Lower lobe of right lung (tissue), 2 donors: ENCODE results near the gene CALML5. TPM values are rescaled to one million over a fixed set of nuclear protein-coding genes. Genes with fewer than 3 reads are reported as not detected.
"Not testable (repeated sequence)": the region's sequence is repeated elsewhere in the genome, so short reads cannot be mapped to it uniquely, and the experiment has no call there.

Source experiments
- ATAC-seq, 2 donors: fragments of 200-7000 bp; cut with Tn5 transposase; one replicate each; pipeline ENCODE4 v1.9.1; 2020 to 2022; ENCODE audit warnings: mild to moderate bottlenecking in 2 of 2, moderate library complexity in 2 of 2
- DNase-seq: peaks from one replicate; pipeline ENCODE4 v3.0.0-alpha.2; 2020
- H3K27ac ChIP-seq: fragments of 200-600 bp; one replicate; pipeline ENCODE4 v1.8.0; 2022
- H3K27me3 ChIP-seq: fragments of 200-600 bp; one replicate; pipeline ENCODE4 v1.8.0; 2022; ENCODE audit warnings: low read depth
- H3K36me3 ChIP-seq: fragments of 200-600 bp; one replicate; pipeline ENCODE4 v1.8.0; 2022; ENCODE audit warnings: mild to moderate bottlenecking
- H3K4me1 ChIP-seq: fragments of 200-600 bp; one replicate; pipeline ENCODE4 v1.8.0; 2022
- H3K4me3 ChIP-seq: fragments of 200-600 bp; one replicate; pipeline ENCODE4 v1.8.0; 2022; ENCODE audit warnings: mild to moderate bottlenecking
- H3K9me3 ChIP-seq: fragments of 200-600 bp; one replicate; pipeline ENCODE4 v1.8.0; 2022
- CTCF ChIP-seq: fragments of 200-600 bp; IDR thresholded peaks from one replicate; pipeline ENCODE4 v1.8.0; 2022; ENCODE audit warnings: antibody characterized with exemption, mild to moderate bottlenecking
- intact Hi-C: fragments of 100-400 bp; cut with DNase I; formaldehyde crosslinking; loops from one replicate; pipeline ENCODE4 v1.11.0; 2022
- total RNA-seq: library from RNA; stranded (reverse); fragmentation: NEBNext Ultra II Directional; extraction: Animal tissue kit (Norgen Biotek cat#: 25700); gene quantifications from one replicate; pipeline ENCODE4 v1.2.1, GENCODE V29; 2021
- donor health status: DM: no; HTN: yes; CAD: no; lungs with severe emphysema.

CALML5 gene
- total RNA-seq, 1 donor from 2014 or later: not detected

GRCh38 chr10:5480162-5480941 is 19.0 kb downstream of the CALML5 start:
- Histone ChIP-seq H3K27ac (no peak overlapping the region), H3K9me3 (no peaks in the 10 kb centered on the region), H3K36me3 (no peaks in the 10 kb centered on the region), H3K4me1 (no peaks in the 10 kb centered on the region), H3K4me3 (no peak overlapping the region), H3K27me3 (no peaks in the 10 kb centered on the region)
- DNase-seq (no peak), ATAC-seq (peak in 1 of 2 donors; percentile 26)
- no peak for TF ChIP-seq CTCF
- intact Hi-C loops: no loop called here

DNA sequence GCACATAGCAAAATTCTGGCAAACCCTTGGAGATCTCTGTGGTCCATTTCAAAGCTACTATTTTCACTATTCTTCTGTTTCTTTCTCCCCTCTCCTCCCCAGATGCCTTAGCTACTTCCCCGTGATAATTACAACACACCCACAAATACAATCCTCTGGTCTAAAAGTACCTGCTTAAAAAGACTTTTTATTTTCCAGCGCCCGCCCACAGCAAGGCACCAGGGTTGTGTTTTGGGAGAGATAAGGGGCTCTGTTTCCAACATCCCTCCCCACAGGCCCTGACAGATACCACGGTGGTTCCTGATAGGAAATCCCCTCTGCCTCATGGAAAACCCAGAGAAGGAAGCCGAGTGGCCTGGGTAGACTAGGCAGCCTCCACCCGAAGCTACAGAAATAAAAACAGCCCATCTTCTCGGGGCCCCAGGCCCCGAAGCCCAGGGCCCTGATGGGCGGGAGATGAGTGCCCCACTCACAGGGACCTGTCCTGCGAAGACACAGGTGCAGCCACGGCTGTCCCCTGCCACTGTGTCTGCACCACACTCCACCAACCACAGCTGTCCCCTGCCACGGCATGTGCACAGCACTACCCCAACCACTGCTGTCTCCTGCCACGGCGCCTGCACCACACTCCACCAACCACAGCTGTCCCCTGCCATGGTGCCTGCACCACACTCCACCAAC is 19.7 kb downstream of the CALML5 start:
- Histone ChIP-seq H3K27me3 (no peaks in the 10 kb centered on the region), H3K27ac (no peak overlapping the region), H3K4me1 (no peaks in the 10 kb centered on the region), H3K4me3 (no peak overlapping the region), H3K9me3 (no peaks in the 10 kb centered on the region), H3K36me3 (no peaks in the 10 kb centered on the region)
- peak in 1 of 2 donors; percentile 43 for ATAC-seq
- no peak for TF ChIP-seq CTCF
- intact Hi-C loops: no loop called here
- no peak for DNase-seq

DNA sequence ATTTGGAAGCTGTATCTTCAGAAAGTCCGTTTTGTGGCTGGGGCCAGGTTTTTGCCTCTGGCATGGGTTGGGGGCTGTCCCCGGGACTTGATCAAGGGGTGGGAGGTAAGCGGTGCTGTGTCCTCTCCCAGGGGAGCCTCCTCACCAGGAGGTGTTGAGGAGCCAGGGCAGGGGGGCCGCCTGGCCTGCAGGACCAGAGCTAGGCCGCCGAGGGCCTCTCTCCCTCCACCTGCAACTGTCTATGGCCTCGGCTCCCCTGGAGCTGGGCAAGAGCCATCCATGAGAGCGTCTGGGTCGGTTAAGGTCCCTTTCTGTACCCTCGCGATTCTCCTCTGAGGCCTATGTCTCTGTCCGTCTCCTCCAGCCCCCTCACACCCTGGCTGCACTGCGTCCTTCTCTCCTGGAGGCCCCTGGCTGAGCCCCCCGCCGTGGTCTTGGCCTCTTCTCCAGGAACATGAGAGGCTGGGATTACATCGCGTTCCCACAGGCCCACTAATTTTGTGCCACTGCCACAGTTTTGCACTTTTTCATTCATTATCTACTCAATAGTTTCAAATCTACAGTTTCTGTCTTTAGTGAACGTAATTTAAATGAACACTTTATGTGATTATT is 20.6 kb downstream of the CALML5 start:
- DNase-seq: no peak
- H3K27me3 ChIP-seq: no peaks in the 10 kb centered on the region
- no peaks in the 10 kb centered on the region for H3K4me1 ChIP-seq
- intact Hi-C loops: no loop called here
- ATAC-seq: no peak
- H3K36me3 ChIP-seq: no peaks in the 10 kb centered on the region
- H3K27ac ChIP-seq: no peak overlapping the region
- no peak for TF ChIP-seq CTCF
- no peaks in the 10 kb centered on the region for H3K9me3 ChIP-seq
- H3K4me3 ChIP-seq: no peak overlapping the region

DNA sequence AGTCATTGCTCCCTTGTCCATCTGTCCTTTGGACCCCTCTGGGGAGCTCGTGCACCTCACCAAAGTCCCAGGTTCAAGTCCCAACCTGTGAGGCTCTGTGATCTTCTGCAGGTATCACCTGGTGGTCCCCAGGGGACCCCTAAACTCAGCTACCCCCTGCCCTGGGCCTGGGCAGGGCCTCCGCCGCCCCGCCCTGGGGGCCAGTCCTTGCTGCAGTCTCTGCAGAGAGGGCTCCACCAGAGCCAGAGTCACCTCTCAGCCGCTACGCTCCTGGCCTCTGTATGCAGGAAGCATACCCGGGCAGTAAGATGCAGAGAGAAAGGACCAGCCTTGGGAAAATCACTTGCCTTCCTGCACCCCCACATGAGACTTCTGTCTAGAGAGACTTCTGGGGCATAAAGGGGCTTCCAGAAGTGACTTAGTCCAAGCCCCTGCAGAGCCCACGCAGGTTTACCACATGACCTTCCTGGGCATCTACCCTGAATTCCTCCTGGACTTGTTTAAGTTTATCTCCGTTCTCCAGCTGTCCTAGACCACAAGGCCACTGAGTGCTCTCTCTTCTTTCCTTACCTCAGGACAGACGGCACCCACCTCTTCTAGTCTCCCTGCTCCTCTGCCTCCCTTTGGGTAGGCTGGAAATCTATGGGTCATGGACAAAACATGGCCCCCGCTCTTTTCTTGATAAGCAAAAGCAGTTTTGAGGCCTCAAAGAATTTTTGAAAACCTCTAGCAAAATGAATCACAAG is 21.2 kb downstream of the CALML5 start:
- no peaks in the 10 kb centered on the region for H3K4me1 ChIP-seq
- peak in 1 of 2 donors; percentile 30 for ATAC-seq
- H3K27me3 ChIP-seq: no peaks in the 10 kb centered on the region
- H3K9me3 ChIP-seq: no peaks in the 10 kb centered on the region
- H3K27ac ChIP-seq: no peak overlapping the region
- no peak overlapping the region for H3K4me3 ChIP-seq
- DNase-seq: no peak
- no peak for TF ChIP-seq CTCF
- intact Hi-C loops: no loop called here
- no peaks in the 10 kb centered on the region for H3K36me3 ChIP-seq

DNA sequence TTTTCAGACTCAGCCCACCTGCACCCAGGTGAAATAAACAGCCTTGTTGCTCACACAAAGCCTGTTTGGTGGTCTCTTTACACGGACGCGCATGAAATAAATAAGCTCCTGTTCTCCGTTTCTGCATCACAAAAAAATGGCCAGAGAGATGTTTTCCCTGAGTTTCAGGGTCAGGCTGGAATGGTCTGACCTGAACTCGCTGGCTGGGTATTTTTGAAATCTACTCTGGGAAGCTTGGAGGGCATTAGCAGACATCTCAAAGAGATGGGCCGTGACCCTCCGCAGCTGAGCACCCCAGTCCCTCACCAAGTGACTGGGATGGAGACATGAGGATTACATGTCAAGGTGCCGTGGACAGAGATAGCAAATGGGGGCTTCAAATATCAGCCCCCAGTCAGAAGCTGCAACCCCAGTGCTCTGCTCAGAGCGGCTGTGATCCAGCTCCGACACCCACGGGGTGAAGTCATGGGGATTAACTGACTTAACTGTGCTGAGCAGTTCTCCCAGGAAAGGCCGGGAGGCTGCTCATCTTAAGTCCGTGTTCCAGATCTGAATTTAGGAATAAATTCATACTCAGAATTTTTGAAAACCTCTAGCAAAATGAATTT is 22.3 kb downstream of the CALML5 start:
- H3K36me3 ChIP-seq: no peaks in the 10 kb centered on the region
- H3K9me3 ChIP-seq: no peaks in the 10 kb centered on the region
- H3K4me1 ChIP-seq: no peaks in the 10 kb centered on the region
- TF ChIP-seq CTCF: no peak
- no peaks in the 10 kb centered on the region for H3K27me3 ChIP-seq
- intact Hi-C loops: no loop called here
- ATAC-seq: no peak
- no peak overlapping the region for H3K4me3 ChIP-seq
- no peak overlapping the region for H3K27ac ChIP-seq
- no peak for DNase-seq

- DNase-seq, ATAC-seq, intact Hi-C loops: not testable (repeated sequence)
Measured at GRCh38 chr10:5475974-5476807, 23.2 kb downstream of the CALML5 start.

DNA sequence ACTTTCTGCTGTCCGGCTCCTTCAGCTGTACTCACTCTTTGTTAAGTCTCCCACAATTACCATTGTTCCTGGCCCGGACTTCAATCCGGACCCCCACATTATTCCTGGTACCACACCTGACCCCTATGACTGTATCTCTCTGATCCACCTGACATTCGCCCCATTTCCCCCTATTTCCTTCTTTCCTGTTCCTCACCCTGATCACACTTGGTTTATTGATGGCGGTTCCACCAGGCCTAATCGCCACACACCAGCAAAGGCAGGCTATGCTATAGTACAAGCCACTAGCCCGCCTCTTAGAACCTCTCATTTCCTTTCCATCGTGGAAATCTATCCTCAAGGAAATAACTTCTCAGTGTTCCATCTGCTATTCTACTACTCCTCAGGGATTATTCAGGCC is 24.3 kb downstream of the CALML5 start:
- intact Hi-C loops, H3K4me1 ChIP-seq, H3K36me3 ChIP-seq, H3K4me3 ChIP-seq, ATAC-seq, H3K27me3 ChIP-seq, H3K27ac ChIP-seq, H3K9me3 ChIP-seq, DNase-seq: not testable (repeated sequence)

More at GRCh38 chr10:5475974-5476807, 23.2 kb downstream of the CALML5 start:
- H3K4me3 ChIP-seq, H3K27ac ChIP-seq, H3K4me1 ChIP-seq, H3K36me3 ChIP-seq, H3K9me3 ChIP-seq, H3K27me3 ChIP-seq: not testable (repeated sequence)
